ENCODE measurements around the gene GSDME. TPM values are rescaled to one million over a fixed set of nuclear protein-coding genes. Genes with fewer than 3 reads are reported as not detected.

The GSDME gene
- total RNA-seq (2022; extraction: Qiagen RNA extraction): 30.2 to 40.2 TPM (median 34.1 TPM) in 5 replicates

DNA sequence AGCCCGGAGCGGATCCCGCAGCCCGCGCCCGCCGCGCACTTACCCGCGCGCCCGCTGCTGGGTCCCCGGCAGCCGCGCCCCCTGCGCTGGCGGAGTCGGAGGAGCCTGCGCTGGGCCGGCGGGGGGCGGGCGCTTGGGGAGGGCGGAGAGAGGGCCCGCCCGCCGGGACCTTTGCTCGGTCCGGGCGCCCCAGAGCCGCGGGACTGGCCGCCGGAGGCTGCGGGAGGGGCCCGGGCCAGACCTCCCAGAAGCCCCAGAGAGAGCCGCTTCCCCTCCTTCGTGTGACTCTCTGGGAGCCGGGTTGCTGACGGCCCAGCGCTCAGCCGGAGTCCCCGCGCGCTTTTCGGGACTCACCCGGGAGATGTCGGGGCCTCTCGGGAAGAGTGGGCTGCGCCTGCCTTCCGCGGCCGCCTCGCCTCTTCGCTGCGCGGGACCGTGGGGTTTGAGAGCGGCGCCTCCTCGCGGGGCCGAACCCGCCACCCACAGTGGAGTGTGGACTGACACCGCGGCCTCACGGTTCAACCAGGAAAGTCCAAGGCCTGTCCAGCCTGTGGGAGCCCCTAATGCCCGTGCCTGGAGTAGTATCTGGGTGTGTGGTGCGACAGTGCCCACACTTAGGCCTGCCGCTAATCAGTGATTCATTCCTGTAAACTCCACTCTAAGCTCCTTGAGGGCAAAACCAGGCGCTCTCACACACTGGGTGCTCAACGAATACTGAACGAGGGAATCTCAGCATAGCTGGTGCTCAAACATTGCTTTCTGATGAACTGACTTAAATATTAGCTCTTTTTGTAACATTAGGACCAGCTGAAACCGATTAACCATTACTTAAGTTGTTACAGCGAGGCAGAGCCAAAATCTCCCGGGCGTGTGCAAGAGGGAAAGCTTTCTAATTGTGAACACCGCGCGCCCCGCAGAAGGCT is at the start of gene GSDME:
Gene GSDME, minus strand, starts transcription at position 112 of the 923 bp plus-strand sequence. CDS start 7,690 bp downstream, outside the sequence.

Other genes with a start within 250 kb of the GSDME start
- 18.5 to 31.6 TPM (median 20.0 TPM) in 5 replicates for gene PALS2, start 184.0 kb downstream of the GSDME start, total RNA-seq (2022; extraction: Qiagen RNA extraction)
- gene OSBPL3, start 222.7 kb upstream of the GSDME start, total RNA-seq (2022; extraction: Qiagen RNA extraction): 10.5 to 13.4 TPM (median 11.2 TPM) in 5 replicates

Data from A549 treated with CORT108297 at 1 μM for 4 hours (cell line).